Keratinocyte (primary cell): ENCODE results near the gene NANOS1.

Source experiments
- CTCF ChIP-seq, 3 experiments: IDR thresholded peaks in 1 of 3; conservative IDR thresholded peaks in 1 of 3; optimal IDR thresholded peaks in 1 of 3; 2 replicates in 2 of 3; 3 replicates in 1 of 3; pipeline versions ENCODE3 to v1.5.1; 2011; ENCODE audit warnings: low read length in 3 of 3, mild to moderate bottlenecking in 3 of 3, moderate library complexity in 2 of 3, control low read depth in 1 of 3, inconsistent platforms in 1 of 3; ENCODE audit not compliant: insufficient read depth in 2 of 3; ENCODE audit errors: extremely low read depth in 1 of 3
- EZH2 ChIP-seq: IDR thresholded peaks from one replicate; pipeline ENCODE4 v1.6.1; 2012; ENCODE audit warnings: inconsistent platforms, mild to moderate bottlenecking, low read length, moderate library complexity

GRCh38 chr10:119026301-119027110 lies 3.0 kb upstream of the NANOS1 start:
- TF ChIP-seq CTCF (optimal IDR thresholded peaks at IDR 0.05 in 1 of 3, IDR thresholded peaks at IDR 0.05 in 1 of 3, conservative IDR thresholded peaks at IDR 0.05 in 1 of 3; ENCODE audit: extremely low read depth in 1 of 3, insufficient read depth in 2 of 3, low read length in 3 of 3) (no peak), EZH2 (no peak)
